ENCODE data around the gene RNF114. TPM values are rescaled to one million over a fixed set of nuclear protein-coding genes. Genes with fewer than 3 reads are reported as not detected.
"Not testable (repeated sequence)": the region's sequence is repeated elsewhere in the genome, so short reads cannot be mapped to it uniquely, and the experiment has no call there.

The RNF114 gene
- polyA plus RNA-seq, 3 donors = 128 to 164 (median 146) TPM

GRCh38 chr20:49951151-49951550 is 15.0 kb downstream of the RNF114 start:
- Histone ChIP-seq H3K4me3 (replicated peaks in 1 of 3; ENCODE audit: low read depth in 2 of 3, low read length in 3 of 3) (no peak overlapping the region), H3K4me1 (ENCODE audit: control insufficient read depth in 1 of 2, insufficient read depth in 2 of 2, low read length in 2 of 2) (no peaks in the 10 kb centered on the region), H3K27me3 (ENCODE audit: control insufficient read depth in 2 of 2, insufficient read depth in 2 of 2, low read length in 2 of 2) (no peaks in the 10 kb centered on the region), H4K20me1 (ENCODE audit: insufficient read depth, low read length) (peaks cover 91% of the 10 kb centered on the region), H3K27ac (ENCODE audit: low read depth in 1 of 2, low read length in 2 of 2) (no peak overlapping the region), H3K79me2 (ENCODE audit: insufficient read depth, low read length) (peaks cover 28% of the 10 kb centered on the region), H3K4me2 (replicated peaks; ENCODE audit: extremely low read depth, low read length, poor library complexity, severe bottlenecking) (no peak overlapping the region), H3K9me3 (replicated peaks in 1 of 2; ENCODE audit: control insufficient read depth in 1 of 2, insufficient read depth in 1 of 2, low read length in 2 of 2) (no peaks in the 10 kb centered on the region), H2AFZ (ENCODE audit: insufficient read depth, low read depth, low read length, poor library complexity, severe bottlenecking) (no peak overlapping the region), H3K9ac (ENCODE audit: insufficient read depth, low read length, poor library complexity, severe bottlenecking) (no peak overlapping the region), H3K36me3 (replicated peaks in 1 of 2; ENCODE audit: control insufficient read depth in 1 of 2, insufficient read depth in 2 of 2, low read length in 2 of 2) (peaks cover 80 to 100% of the 10 kb centered on the region in 2 donors)
- H3K27me3 Mint-ChIP-seq (ENCODE audit: low read depth in 3 of 3) = no peaks in the 10 kb centered on the region
- 100% methylated on average over 3 of the region's 4 CpGs for WGBS (ENCODE audit: insufficient coverage)
- peaks cover 1% of the 10 kb centered on the region for H3K4me1 Mint-ChIP-seq
- no peak for TF ChIP-seq CTCF (IDR thresholded peaks at IDR 0.05)
- intact Hi-C loops (cut with micrococcal nuclease) = no loop called here
- no peak overlapping the region for H3K4me3 Mint-ChIP-seq
- peak overlapping the region in 1 of 7 donors; percentile 56 for H3K27ac Mint-ChIP-seq
- peaks cover 73 to 89% of the 10 kb centered on the region in 2 donors for H3K36me3 Mint-ChIP-seq
- no peak for DNase-seq
- H3K9me3 Mint-ChIP-seq = no peaks in the 10 kb centered on the region

- Histone ChIP-seq H3K4me3 (replicated peaks in 1 of 3; ENCODE audit: low read depth in 2 of 3, low read length in 3 of 3) (no peak overlapping the region), H2AFZ (ENCODE audit: insufficient read depth, low read depth, low read length, poor library complexity, severe bottlenecking) (no peak overlapping the region), H3K27me3 (ENCODE audit: control insufficient read depth in 2 of 2, insufficient read depth in 2 of 2, low read length in 2 of 2) (no peaks in the 10 kb centered on the region), H3K4me1 (ENCODE audit: control insufficient read depth in 1 of 2, insufficient read depth in 2 of 2, low read length in 2 of 2) (no peaks in the 10 kb centered on the region), H3K79me2 (ENCODE audit: insufficient read depth, low read length) (peaks cover 8% of the 10 kb centered on the region), H3K9ac (ENCODE audit: insufficient read depth, low read length, poor library complexity, severe bottlenecking) (no peak overlapping the region), H3K9me3 (replicated peaks in 1 of 2; ENCODE audit: control insufficient read depth in 1 of 2, insufficient read depth in 1 of 2, low read length in 2 of 2) (no peaks in the 10 kb centered on the region), H4K20me1 (ENCODE audit: insufficient read depth, low read length) (peaks cover 66% of the 10 kb centered on the region), H3K4me2 (replicated peaks; ENCODE audit: extremely low read depth, low read length, poor library complexity, severe bottlenecking) (no peak overlapping the region), H3K36me3 (replicated peaks in 1 of 2; ENCODE audit: control insufficient read depth in 1 of 2, insufficient read depth in 2 of 2, low read length in 2 of 2) (peaks cover 57 to 95% of the 10 kb centered on the region in 2 donors), H3K27ac (ENCODE audit: low read depth in 1 of 2, low read length in 2 of 2) (no peak overlapping the region)
- intact Hi-C loops (cut with micrococcal nuclease) = no loop called here
- H3K27ac Mint-ChIP-seq = peak overlapping the region in 2 of 7 donors; percentile 42 to 60
- peaks cover 6% of the 10 kb centered on the region for H3K4me1 Mint-ChIP-seq
- no peak for DNase-seq
- H3K36me3 Mint-ChIP-seq = peaks cover 65 to 89% of the 10 kb centered on the region in 2 donors
- no peak overlapping the region for H3K4me3 Mint-ChIP-seq
- WGBS (ENCODE audit: insufficient coverage) = 100% methylated on average over 3 of the region's 3 CpGs
- TF ChIP-seq CTCF (IDR thresholded peaks at IDR 0.05) = no peak
- H3K9me3 Mint-ChIP-seq = no peaks in the 10 kb centered on the region
- H3K27me3 Mint-ChIP-seq (ENCODE audit: low read depth in 3 of 3) = no peaks in the 10 kb centered on the region
Observed at GRCh38 chr20:49955167-49955566, 19.0 kb downstream of the RNF114 start.

DNA sequence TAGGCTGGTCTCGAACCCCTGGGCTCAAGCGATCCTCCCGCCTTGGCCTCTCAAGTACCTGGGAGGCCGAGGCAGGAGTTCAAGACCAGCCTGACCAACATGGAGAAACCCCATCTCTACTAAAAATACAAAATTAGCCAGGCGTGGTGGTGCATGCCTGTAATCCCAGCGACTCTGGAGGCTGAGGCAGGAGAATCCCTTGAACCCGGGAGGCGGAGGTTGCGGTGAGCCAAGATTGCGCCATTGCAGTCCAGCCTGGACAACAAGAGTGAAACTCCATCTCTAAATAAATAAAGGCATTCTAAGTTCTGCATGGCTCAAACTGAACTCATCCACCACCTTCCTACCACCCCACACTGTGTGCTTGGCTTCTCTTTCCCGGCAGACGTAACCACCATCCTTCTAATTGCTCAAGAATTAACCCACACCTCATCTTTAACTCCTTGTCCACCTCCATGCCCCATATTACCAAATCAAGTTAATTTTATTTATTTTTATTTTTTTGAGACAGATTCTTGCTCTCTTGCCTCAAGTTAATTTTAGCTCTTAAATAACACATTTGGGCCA is 19.7 kb downstream of the RNF114 start:
- H2AFZ ChIP-seq (ENCODE audit: insufficient read depth, low read depth, low read length, poor library complexity, severe bottlenecking); H3K4me3 Mint-ChIP-seq; H3K27me3 Mint-ChIP-seq (ENCODE audit: low read depth in 3 of 3); H3K4me1 ChIP-seq (ENCODE audit: control insufficient read depth in 1 of 2, insufficient read depth in 2 of 2, low read length in 2 of 2); intact Hi-C loops (cut with micrococcal nuclease); H3K4me2 ChIP-seq (replicated peaks; ENCODE audit: extremely low read depth, low read length, poor library complexity, severe bottlenecking); H3K9ac ChIP-seq (ENCODE audit: insufficient read depth, low read length, poor library complexity, severe bottlenecking); H3K4me1 Mint-ChIP-seq; H3K79me2 ChIP-seq (ENCODE audit: insufficient read depth, low read length); H3K9me3 ChIP-seq (replicated peaks in 1 of 2; ENCODE audit: control insufficient read depth in 1 of 2, insufficient read depth in 1 of 2, low read length in 2 of 2); H3K27me3 ChIP-seq (ENCODE audit: control insufficient read depth in 2 of 2, insufficient read depth in 2 of 2, low read length in 2 of 2); DNase-seq; H3K27ac ChIP-seq (ENCODE audit: low read depth in 1 of 2, low read length in 2 of 2); H3K4me3 ChIP-seq (replicated peaks in 1 of 3; ENCODE audit: low read depth in 2 of 3, low read length in 3 of 3); H3K9me3 Mint-ChIP-seq: not testable (repeated sequence)
- H3K27ac Mint-ChIP-seq = peak overlapping the region in 4 of 7 donors; percentile 3 to 69 (median 64)
- Histone ChIP-seq H3K36me3 (replicated peaks in 1 of 2; ENCODE audit: control insufficient read depth in 1 of 2, insufficient read depth in 2 of 2, low read length in 2 of 2) (peaks cover 50 to 89% of the 10 kb centered on the region in 2 donors), H4K20me1 (ENCODE audit: insufficient read depth, low read length) (peaks cover 58% of the 10 kb centered on the region)
- 50% methylated on average over 4 of the region's 12 CpGs for WGBS (ENCODE audit: insufficient coverage)
- H3K36me3 Mint-ChIP-seq = peaks cover 59 to 83% of the 10 kb centered on the region in 2 donors

All from CD14-positive monocyte (primary cell).